H9 (cell line): ENCODE measurements around the gene NDUFS6. TPM values are rescaled to one million over a fixed set of nuclear protein-coding genes. Genes with fewer than 3 reads are reported as not detected.
A peak's percentile ranks its signal among the peaks of the same experiment; 100 is the strongest.

Experiments
- DNase-seq: peaks from one replicate; pipeline ENCODE4 v3.0.0-alpha.2; 2017
- H2AFZ ChIP-seq: one replicate; pipeline ENCODE4 v1.6.1; 2013; ENCODE audit warnings: mild to moderate bottlenecking, low read length, control low read depth, moderate library complexity
- H2AK5ac ChIP-seq: 2 replicates; pipeline ENCODE4 v1.6.1; 2013; ENCODE audit warnings: low read length, control low read depth, mixed read lengths; ENCODE audit not compliant: insufficient read length
- H2BK120ac ChIP-seq: one replicate; pipeline ENCODE4 v1.6.1; 2013; ENCODE audit warnings: low read depth, mild to moderate bottlenecking, low read length, control low read depth, inconsistent platforms; ENCODE audit not compliant: poor library complexity, severe bottlenecking
- H2BK12ac ChIP-seq: 2 replicates; pipeline ENCODE4 v1.6.1; 2013; ENCODE audit warnings: low read length, control low read depth, mixed read lengths, low read depth; ENCODE audit not compliant: insufficient read length
- H2BK15ac ChIP-seq: 2 replicates; pipeline ENCODE4 v1.6.1; 2013; ENCODE audit warnings: low read depth, low read length, control low read depth
- H2BK20ac ChIP-seq: one replicate; pipeline ENCODE4 v1.6.1; 2013; ENCODE audit warnings: low read depth, mild to moderate bottlenecking, low read length, control low read depth, inconsistent platforms; ENCODE audit not compliant: poor library complexity, severe bottlenecking
- H2BK5ac ChIP-seq: 2 replicates; pipeline ENCODE4 v1.6.1; 2013; ENCODE audit warnings: low read length, control low read depth, mixed read lengths; ENCODE audit not compliant: insufficient read length
- H3K14ac ChIP-seq: 2 replicates; pipeline ENCODE4 v1.6.1; 2013; ENCODE audit warnings: low read length, control low read depth; ENCODE audit not compliant: insufficient read depth
- H3K18ac ChIP-seq: 2 replicates; pipeline ENCODE4 v1.6.1; 2013; ENCODE audit warnings: low read depth, mild to moderate bottlenecking, mixed read lengths, low read length, control low read depth; ENCODE audit not compliant: insufficient read length
- H3K23ac ChIP-seq: 2 replicates; pipeline ENCODE4 v1.6.1; 2013; ENCODE audit warnings: low read length, control low read depth, mixed read lengths, low read depth; ENCODE audit not compliant: insufficient read length
- H3K23me2 ChIP-seq: 2 replicates; pipeline ENCODE4 v1.6.1; 2013; ENCODE audit warnings: low read depth, mild to moderate bottlenecking, mixed read lengths, low read length, control low read depth; ENCODE audit not compliant: insufficient read length, poor library complexity, severe bottlenecking
- H3K27ac ChIP-seq: 2 replicates; pipeline ENCODE4 v1.5.1; 2013; ENCODE audit warnings: low read length, control low read depth, mixed read lengths, low read depth; ENCODE audit not compliant: insufficient read length
- H3K27me3 ChIP-seq: 2 replicates; pipeline ENCODE4 v1.6.1; 2013; ENCODE audit warnings: low read length, control low read depth, inconsistent platforms; ENCODE audit not compliant: insufficient read depth
- H3K4ac ChIP-seq: 2 replicates; pipeline ENCODE4 v1.6.1; 2013; ENCODE audit warnings: low read depth, mild to moderate bottlenecking, control low read depth, inconsistent platforms, low read length, moderate library complexity
- H3K4me1 ChIP-seq: 2 replicates; pipeline ENCODE4 v1.6.1; 2013; ENCODE audit warnings: low read length, control low read depth, inconsistent platforms; ENCODE audit not compliant: insufficient read depth
- H3K4me2 ChIP-seq: 2 replicates; pipeline ENCODE4 v1.6.1; 2013; ENCODE audit warnings: low read length, control low read depth, mixed read lengths; ENCODE audit not compliant: insufficient read length, insufficient read depth
- H3K56ac ChIP-seq: 2 replicates; pipeline ENCODE4 v1.6.1; 2013; ENCODE audit warnings: low read depth, mild to moderate bottlenecking, mixed read lengths, low read length, control low read depth; ENCODE audit not compliant: insufficient read length
- H3K79me1 ChIP-seq: 2 replicates; pipeline ENCODE4 v1.6.1; 2013; ENCODE audit warnings: low read depth, mild to moderate bottlenecking, moderate library complexity, low read length, control low read depth, inconsistent platforms; ENCODE audit not compliant: insufficient read depth, poor library complexity, severe bottlenecking
- H3K79me2 ChIP-seq: 2 replicates; pipeline ENCODE4 v1.6.1; 2013; ENCODE audit warnings: low read length, control low read depth, inconsistent platforms; ENCODE audit not compliant: insufficient read depth
- H3K9ac ChIP-seq: 2 replicates; pipeline ENCODE4 v1.6.1; 2013; ENCODE audit warnings: low read length, control low read depth, mixed read lengths; ENCODE audit not compliant: insufficient read length; ENCODE audit errors: extremely low read depth
- H3K9me3 ChIP-seq: one replicate; pipeline ENCODE4 v1.6.1; 2013; ENCODE audit warnings: low read depth, low read length, inconsistent platforms; ENCODE audit not compliant: control insufficient read depth
- H3T11ph ChIP-seq: one replicate; pipeline ENCODE4 v1.6.1; 2013; ENCODE audit warnings: mild to moderate bottlenecking, low read length, control low read depth, inconsistent platforms
- H4K20me1 ChIP-seq: one replicate; pipeline ENCODE4 v1.6.1; 2013; ENCODE audit not compliant: control insufficient read depth, insufficient read length, insufficient read depth
- H4K5ac ChIP-seq: 2 replicates; pipeline ENCODE4 v1.6.1; 2013; ENCODE audit warnings: low read depth, mild to moderate bottlenecking, mixed read lengths, low read length, control low read depth; ENCODE audit not compliant: insufficient read length
- H4K8ac ChIP-seq: replicated peaks from 2 replicates; pipeline ENCODE4 v1.6.1; 2013; ENCODE audit warnings: low read length, control low read depth, mixed read lengths, low read depth; ENCODE audit not compliant: insufficient read length
- H4K91ac ChIP-seq: 2 replicates; pipeline ENCODE4 v1.6.1; 2013; ENCODE audit warnings: low read depth, mild to moderate bottlenecking, moderate library complexity, mixed read lengths, low read length, control low read depth; ENCODE audit not compliant: insufficient read length
- H3K27ac Mint-ChIP-seq, 3 experiments: 2 replicates in 2 of 3; 3 replicates in 1 of 3; pipeline ENCODE4 v1.8.0; 2020 to 2021; ENCODE audit warnings: mixed read lengths in 3 of 3, mild to moderate bottlenecking in 1 of 3, moderate library complexity in 1 of 3
- H3K27me3 Mint-ChIP-seq: 2 replicates; pipeline ENCODE4 v1.8.0; 2021; ENCODE audit warnings: low read depth, mild to moderate bottlenecking, moderate library complexity, mixed read lengths
- H3K36me3 Mint-ChIP-seq, 3 experiments: 2 replicates in 2 of 3; 3 replicates in 1 of 3; pipeline ENCODE4 v1.8.0; 2020 to 2021; ENCODE audit warnings: low read depth in 3 of 3, mixed read lengths in 3 of 3; ENCODE audit not compliant: insufficient read depth in 1 of 3
- H3K4me1 Mint-ChIP-seq, 2 experiments: 2 replicates each; pipeline ENCODE4 v1.8.0; 2020; ENCODE audit warnings: mixed read lengths in 2 of 2
- H3K4me3 Mint-ChIP-seq, 2 experiments: 2 replicates in 1 of 2; 3 replicates in 1 of 2; pipeline ENCODE4 v1.8.0; 2020 to 2021; ENCODE audit warnings: mild to moderate bottlenecking in 2 of 2, mixed read lengths in 2 of 2, moderate library complexity in 1 of 2
- H3K9me3 Mint-ChIP-seq, 2 experiments: 2 replicates in 1 of 2; 3 replicates in 1 of 2; pipeline ENCODE4 v1.8.0; 2020; ENCODE audit warnings: mild to moderate bottlenecking in 2 of 2, mixed read lengths in 2 of 2, moderate library complexity in 1 of 2
- CTCF ChIP-seq: fragments of 200-600 bp; sonication (generic); conservative IDR thresholded peaks from 3 replicates; pipeline ENCODE4 v1.8.0; 2021; ENCODE audit warnings: antibody characterized with exemption, mild to moderate bottlenecking
- WGBS: extraction: QIAGEN DNeasy Blood & Tissue Kit; methylation state at CpG from one replicate; pipeline ENCODE4 v1.1.7; 2013; ENCODE audit warnings: missing lambda C conversion rate, low lambda C conversion rate, mixed read lengths; ENCODE audit not compliant: insufficient read length; ENCODE audit errors: extremely low coverage; 5-methylcytosine and 5-hydroxymethylcytosine counted together
- total RNA-seq: library from RNA; stranded (reverse); gene quantifications from 2 replicates; pipeline ENCODE4 v1.2.1, GENCODE V29; 2021

NDUFS6 gene
- total RNA-seq, 1 experiment from 2014 or later, result 62.5 TPM

DNA sequence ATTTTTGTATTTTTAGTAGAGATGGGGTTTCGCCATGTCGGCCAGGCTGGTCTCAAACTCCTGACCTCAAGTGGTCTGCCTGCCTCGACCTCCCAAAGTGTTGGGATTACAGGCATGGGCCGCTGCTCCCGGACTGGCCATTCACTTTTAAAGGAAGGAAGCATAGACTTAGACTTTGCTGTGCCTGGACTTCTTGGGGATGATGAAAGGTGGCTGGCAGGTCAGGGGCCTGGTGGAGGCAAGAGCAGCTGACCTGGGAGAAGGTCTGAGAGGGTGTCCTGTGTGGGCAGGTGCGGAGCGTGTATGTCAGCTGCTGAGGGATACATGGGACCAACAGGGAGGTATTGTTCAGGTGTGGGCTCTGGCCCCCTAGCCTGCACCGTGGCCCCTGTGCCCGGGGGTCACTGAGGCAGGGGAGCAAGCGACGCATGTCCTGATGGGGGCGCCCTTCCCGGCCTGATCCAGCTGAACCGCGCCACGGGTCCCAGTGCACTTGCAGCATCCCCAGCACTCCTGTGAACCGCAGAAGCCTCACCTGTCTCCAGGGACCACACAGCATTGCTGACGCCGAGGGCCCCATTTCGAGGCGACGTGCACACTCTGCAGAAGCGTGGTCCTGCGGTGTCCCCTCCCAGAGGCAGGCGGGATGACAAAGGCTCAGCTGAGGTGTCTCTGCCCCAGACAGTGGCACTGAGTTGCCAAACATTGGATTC lies 23.1 kb downstream of the NDUFS6 start:
- H3K4me1 Mint-ChIP-seq, result peaks cover 6 to 12% of the 10 kb centered on the region in 2 experiments
- Histone ChIP-seq H3K14ac (no peak overlapping the region), H4K20me1 (no peaks in the 10 kb centered on the region), H2AFZ (no peak overlapping the region), H2BK5ac (no peak overlapping the region), H3K4me2 (no peak overlapping the region), H3K56ac (no peak overlapping the region), H3K4ac (no peak overlapping the region), H2BK15ac (no peak overlapping the region), H3K9ac (no peak overlapping the region), H3K23me2 (no peaks in the 10 kb centered on the region), H2BK12ac (no peak overlapping the region), H3K79me1 (no peaks in the 10 kb centered on the region), H3K18ac (no peak overlapping the region), H3T11ph (no peak overlapping the region), H3K4me1 (no peaks in the 10 kb centered on the region), H3K23ac (no peak overlapping the region), H4K91ac (no peak overlapping the region), H3K79me2 (no peaks in the 10 kb centered on the region), H3K27me3 (no peaks in the 10 kb centered on the region), H2BK20ac (no peak overlapping the region), H2BK120ac (no peak overlapping the region), H3K9me3 (no peaks in the 10 kb centered on the region), H3K27ac (no peak overlapping the region), H4K8ac (no peak overlapping the region), H4K5ac (no peak overlapping the region), H2AK5ac (no peak overlapping the region)
- H3K9me3 Mint-ChIP-seq, result no peaks in the 10 kb centered on the region
- peak; percentile 59 for TF ChIP-seq CTCF
- peaks cover 12 to 48% (median 30%) of the 10 kb centered on the region in 3 experiments for H3K36me3 Mint-ChIP-seq
- DNase-seq, result no peak
- whole genome bisulfite sequencing, result no CpG with 5 or more reads among the region's 25 CpGs
- no peak overlapping the region; a peak in 1 of 7 replicates for H3K27ac Mint-ChIP-seq
- no peak overlapping the region for H3K4me3 Mint-ChIP-seq
- H3K27me3 Mint-ChIP-seq, result no peaks in the 10 kb centered on the region; the same call in 1 of the 2 replicates
